HG02798 (cell line): ENCODE results near the gene UBE2L3.
"Not testable (repeated sequence)": the region's sequence is repeated elsewhere in the genome, so short reads cannot be mapped to it uniquely, and the experiment has no call there.

Experiments
- ATAC-seq: cut with Tn5 transposase; IDR thresholded peaks from one replicate; pipeline ENCODE4 v1.9.1; 2021; ENCODE audit warnings: mild to moderate bottlenecking; ENCODE audit not compliant: unreplicated experiment, poor library complexity

Gene UBE2L3

GRCh38 chr22:21567456-21568346, at the start of gene UBE2L3:
Gene UBE2L3, plus strand, starts transcription at chr22:21567714. Its CDS starts 31 bp downstream, at chr22:21567745.
- ATAC-seq = peak; percentile 80

- not testable (repeated sequence) for ATAC-seq
These were observed 40.6 kb upstream of the UBE2L3 start for GRCh38 chr22:21526705-21527500.

- ATAC-seq = not testable (repeated sequence)
These were observed 36.0 kb upstream of the UBE2L3 start for GRCh38 chr22:21531525-21531924.

- not testable (repeated sequence) for ATAC-seq
These were observed 34.5 kb upstream of the UBE2L3 start for GRCh38 chr22:21532863-21533648.

GRCh38 chr22:21539862-21540261, 27.7 kb upstream of the UBE2L3 start:
- ATAC-seq = not testable (repeated sequence)

- ATAC-seq = not testable (repeated sequence)
These were observed 22.8 kb upstream of the UBE2L3 start for GRCh38 chr22:21544432-21545322.

GRCh38 chr22:21549558-21549957, 18.0 kb upstream of the UBE2L3 start:
- ATAC-seq = not testable (repeated sequence)

GRCh38 chr22:21550008-21550677, 17.4 kb upstream of the UBE2L3 start:
- peak; percentile 65 for ATAC-seq

GRCh38 chr22:21550678-21551047, 16.9 kb upstream of the UBE2L3 start:
- ATAC-seq = not testable (repeated sequence)

GRCh38 chr22:21551361-21551760, 16.2 kb upstream of the UBE2L3 start, which contains the start of gene RIMBP3C:
Gene RIMBP3C, minus strand, starts transcription at chr22:21551461. Its CDS starts 485 bp downstream, at chr22:21550976.
- ATAC-seq = not testable (repeated sequence)

- ATAC-seq = not testable (repeated sequence)
These were observed 8.0 kb upstream of the UBE2L3 start for GRCh38 chr22:21559345-21560125.

- not testable (repeated sequence) for ATAC-seq
These were observed 6.9 kb upstream of the UBE2L3 start for GRCh38 chr22:21560657-21561056.

- ATAC-seq = no peak
These were observed 3.6 kb upstream of the UBE2L3 start for GRCh38 chr22:21563912-21564311.

- no peak for ATAC-seq
These were observed 3.1 kb upstream of the UBE2L3 start for GRCh38 chr22:21564411-21564810.

GRCh38 chr22:21568347-21569075, 997 bp downstream of the UBE2L3 start:
- ATAC-seq = no peak

GRCh38 chr22:21569076-21569427, 1.5 kb downstream of the UBE2L3 start:
- not testable (repeated sequence) for ATAC-seq

- no peak for ATAC-seq
These were observed 2.1 kb downstream of the UBE2L3 start for GRCh38 chr22:21569459-21570170.
